Central memory CD4-positive, alpha-beta T cell (primary cell): Measurements from ENCODE around the gene AMN1.
"Not testable (repeated sequence)": the region's sequence is repeated elsewhere in the genome, so short reads cannot be mapped to it uniquely, and the experiment has no call there.

ENCODE experiments used
- DNase-seq: peaks from one replicate; pipeline ENCODE4 v3.0.0; 2022

Gene AMN1

DNA sequence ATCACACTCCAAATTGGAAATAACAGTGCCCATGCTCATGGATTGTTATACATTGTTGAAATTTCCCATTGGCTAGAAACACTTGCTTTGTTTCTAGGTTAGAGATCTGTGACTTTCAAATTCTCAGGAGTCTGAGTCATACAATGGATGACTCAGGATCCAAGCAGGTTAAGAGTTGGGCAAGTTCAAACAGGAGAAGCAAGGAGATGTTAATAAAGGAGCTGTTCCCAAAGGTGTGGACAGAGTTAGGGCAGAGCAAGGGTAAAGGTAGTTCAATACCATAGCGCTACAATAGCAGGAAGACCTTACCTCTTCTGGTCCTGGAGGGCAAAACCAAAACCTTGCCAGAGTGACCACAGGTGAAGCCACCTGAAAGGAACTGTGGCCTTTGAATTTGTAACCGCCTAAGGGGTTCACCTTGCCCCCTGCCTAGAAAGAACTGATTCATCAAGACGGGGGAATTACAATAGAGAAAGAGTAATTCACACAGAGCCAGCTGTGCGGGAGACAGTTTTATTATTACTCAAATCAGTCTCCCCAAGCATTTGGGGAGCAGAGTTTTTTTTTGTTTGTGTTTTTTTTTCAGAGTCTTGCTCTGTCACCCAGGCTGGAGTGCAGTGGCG lies 4.2 kb upstream of the AMN1 start:
- no peak for DNase-seq

DNA sequence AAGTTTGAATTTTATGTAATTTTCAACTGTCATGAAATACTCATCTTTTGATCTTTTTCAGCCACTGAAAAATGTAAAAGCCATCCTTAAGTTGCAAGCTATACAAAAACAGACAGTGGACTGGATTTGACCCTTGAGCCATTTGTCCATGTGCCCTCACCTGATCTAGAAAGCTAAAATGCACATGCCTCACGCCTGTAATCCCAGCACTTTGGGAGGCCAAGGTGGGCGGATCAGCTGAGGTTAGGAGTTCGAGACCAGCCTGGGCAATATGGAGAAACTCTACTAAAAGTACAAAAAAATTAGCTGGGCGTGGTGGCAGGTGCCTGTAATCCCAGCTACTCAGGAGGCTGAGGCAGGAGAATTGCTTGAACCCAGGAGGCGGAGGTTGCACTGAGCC lies 2.4 kb upstream of the AMN1 start:
- DNase-seq, result not testable (repeated sequence)

DNA sequence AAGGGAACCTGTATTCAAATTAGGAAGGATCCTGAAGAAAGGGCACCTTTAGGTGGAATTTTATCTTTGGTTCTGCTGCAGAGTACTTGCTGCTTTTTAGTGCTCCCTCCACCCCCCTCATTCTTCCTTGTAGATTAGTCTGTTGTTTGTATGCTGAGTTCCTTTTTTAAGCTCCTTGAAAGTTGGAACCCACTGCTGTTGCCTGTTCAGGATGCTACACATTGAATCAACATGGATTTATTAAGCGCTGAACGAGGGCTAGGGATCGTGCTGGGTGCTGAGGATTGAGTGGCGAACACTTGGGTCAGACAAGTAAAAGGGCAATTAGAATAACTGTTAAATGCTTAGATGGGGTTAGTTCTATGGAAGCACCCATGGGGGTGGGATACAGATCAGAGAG lies 884 bp upstream of the AMN1 start:
- DNase-seq, result no peak

DNA sequence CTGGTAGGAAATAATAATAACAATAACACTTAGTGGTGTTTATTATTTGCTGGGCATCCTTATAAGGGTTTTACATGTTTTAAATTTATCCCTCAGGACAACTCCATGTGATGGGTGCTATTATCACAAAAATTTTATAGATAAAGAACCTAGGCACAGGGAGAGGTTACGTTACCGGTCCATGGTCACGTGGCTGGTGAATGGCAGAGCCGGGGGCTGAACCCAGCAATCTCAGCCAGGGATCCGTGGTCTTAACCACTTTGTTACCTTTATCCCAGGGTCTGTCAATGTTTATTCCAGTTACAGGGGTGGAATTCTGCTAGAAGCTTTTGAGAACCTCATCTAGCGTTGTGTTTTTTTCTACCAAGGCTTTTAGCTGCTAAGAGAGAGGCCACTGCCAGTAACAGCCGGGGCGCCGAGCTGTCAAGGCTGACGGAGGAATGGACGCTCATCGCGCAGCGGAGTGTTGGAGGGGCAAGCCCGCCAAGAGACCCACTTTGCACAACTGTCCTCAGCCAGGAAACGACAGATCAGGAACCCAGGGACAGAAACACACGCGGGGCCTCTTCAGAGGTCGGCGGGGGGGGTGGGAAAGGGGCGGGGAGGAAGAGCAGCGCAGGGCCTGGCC lies 418 bp downstream of the AMN1 start:
- no peak for DNase-seq

DNA sequence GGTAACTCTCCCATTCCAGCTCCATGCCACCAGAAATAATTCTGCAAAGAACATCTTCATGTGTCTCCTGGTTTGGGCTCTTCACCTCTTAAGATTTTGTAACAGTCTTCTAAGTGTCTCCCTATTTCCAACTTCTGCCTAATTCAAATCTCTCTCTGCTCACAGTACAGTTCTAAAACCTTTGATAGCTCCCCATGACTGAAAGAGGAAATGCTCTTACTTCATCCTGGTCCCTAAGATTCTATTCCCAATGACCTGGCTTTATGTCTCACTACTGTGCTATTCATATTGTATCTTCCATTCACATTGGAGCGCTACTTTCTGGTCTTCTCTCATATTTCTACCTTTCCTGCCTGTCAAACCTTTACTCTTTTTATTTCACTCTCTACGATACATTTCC lies 1.6 kb downstream of the AMN1 start:
- no peak for DNase-seq

DNA sequence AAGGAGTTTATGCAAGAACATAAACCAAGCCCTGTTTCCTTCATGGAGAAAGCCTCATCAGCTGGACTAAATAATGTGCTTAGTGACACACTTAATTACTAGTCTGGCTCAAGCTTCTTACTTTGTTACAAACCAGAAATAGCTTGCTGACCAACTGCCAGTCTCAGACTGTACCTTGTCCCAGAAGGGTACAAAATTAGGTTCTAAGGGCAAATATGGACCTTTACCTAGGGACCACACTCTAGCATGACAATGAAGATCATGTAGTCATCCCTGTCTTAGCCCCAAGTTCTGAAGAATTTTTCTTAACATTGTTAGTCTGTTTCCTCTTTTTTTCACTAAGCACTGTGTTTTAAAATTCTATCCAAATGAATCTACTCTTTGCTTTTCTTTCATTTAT lies 2.2 kb downstream of the AMN1 start:
- DNase-seq, result no peak

DNA sequence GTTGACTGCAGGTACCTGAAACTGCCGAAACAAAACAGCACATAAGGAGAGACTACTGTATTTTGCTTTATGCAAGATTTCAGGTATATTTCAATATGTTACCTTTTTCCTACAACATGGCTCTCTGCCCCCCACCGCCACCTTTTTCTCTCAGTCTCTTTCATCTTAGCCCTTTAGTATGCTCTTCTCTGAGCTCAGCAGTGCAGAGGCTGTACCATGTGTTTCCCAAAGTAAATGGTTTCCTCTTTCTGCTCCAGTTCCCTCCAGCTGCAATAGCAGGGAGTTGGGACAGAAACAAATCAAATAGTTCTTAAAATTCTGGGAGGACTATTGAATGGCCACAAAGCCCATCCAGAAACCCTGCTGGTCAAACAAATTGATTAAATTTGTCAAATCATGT lies 4.3 kb downstream of the AMN1 start:
- no peak for DNase-seq

DNA sequence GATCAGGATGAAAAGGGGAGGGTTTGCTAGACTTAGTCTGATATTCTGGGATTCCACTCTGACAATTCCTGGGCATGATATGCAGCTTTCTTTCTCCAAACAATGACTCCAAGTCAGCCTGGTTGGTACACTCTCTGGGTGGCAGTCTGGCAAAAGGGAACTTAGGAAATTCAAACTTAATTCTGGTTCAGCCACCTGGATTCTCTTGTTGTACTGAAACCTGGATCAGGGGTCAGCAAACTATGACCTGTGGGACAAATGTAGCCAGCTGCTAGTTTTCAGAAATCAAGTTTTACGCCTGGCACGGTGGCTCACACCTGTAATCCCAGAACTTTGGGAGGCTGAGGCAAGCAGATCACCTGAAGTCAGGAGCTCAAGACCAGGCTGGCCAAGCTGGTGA lies 6.2 kb downstream of the AMN1 start:
- DNase-seq, result no peak

DNA sequence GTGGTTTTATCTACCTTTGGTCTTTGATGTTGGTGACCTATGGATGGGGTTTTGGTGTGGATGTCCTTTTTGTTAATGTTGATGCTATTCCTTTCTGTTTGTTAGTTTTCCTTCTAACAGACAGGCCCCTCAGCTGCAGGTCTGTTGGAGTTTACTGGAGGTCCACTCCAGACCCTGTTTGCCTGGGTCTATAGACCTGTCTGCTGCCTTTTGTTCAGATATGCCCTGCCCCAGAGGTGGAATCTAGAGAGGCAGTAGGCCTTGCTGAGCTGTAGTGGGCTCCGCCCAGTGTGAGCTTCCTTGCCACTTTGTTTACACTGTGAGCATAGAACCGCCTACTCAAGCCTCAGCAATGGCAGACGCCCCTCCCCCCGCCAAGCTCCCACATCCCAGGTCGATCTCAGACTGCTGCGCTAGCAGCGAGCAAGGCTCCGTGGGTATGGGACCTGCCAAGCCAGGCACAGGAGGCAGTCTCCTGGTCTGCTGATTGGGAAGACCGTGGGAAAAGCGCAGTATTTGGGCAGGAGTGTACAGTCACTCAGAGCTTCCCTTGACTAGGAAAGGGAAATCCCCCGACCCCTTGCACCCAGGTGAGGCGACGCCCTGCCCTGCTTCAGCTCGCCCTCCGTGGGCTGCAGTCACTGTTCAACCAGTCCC lies 10.2 kb downstream of the AMN1 start:
- not testable (repeated sequence) for DNase-seq

DNA sequence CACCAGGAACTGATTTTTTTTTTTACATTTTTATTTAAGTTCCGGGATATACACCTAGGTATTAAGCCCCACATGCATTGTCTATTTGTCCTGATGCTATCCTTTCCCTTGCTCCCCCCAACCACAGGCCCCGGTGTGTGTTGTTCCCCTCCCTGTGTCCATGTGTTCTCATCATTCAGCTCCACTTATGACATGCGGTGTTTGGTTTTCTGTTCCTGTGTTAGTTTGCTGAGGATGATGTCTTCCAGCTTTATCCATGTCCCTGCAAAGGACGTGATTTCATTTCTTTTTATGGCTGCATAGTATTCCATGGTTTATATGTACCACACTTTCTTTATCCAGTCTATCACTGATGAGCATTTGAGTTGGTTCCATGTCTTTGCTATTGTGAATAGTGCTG lies 11.8 kb downstream of the AMN1 start:
- DNase-seq, result not testable (repeated sequence)

DNA sequence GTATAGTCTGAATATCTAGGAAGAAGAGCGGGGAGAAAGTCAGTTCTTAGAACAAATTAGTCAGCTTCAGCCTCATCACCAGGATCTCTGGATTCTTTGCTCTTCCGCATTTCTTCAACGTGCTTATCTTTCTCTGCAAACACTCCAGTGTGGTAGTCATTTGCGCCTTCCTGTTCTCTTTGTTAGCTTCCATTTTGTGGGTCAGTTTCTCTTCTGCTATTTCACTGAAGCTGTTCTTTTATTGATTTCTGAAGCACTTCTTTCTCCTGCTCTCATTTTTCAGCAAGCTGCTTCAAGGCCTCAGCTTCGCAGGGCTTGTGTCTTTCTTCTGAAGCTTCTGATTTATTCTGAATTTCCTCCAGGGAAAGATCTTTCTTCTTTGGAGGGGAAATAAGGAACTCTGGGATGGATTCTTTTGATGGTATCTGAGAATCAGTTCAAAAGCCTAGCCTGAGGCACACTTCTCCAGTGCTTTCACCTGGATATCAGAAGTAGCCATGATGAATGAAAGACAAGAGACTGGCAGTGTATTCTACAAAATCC lies 13.5 kb downstream of the AMN1 start:
- DNase-seq, result no peak

DNA sequence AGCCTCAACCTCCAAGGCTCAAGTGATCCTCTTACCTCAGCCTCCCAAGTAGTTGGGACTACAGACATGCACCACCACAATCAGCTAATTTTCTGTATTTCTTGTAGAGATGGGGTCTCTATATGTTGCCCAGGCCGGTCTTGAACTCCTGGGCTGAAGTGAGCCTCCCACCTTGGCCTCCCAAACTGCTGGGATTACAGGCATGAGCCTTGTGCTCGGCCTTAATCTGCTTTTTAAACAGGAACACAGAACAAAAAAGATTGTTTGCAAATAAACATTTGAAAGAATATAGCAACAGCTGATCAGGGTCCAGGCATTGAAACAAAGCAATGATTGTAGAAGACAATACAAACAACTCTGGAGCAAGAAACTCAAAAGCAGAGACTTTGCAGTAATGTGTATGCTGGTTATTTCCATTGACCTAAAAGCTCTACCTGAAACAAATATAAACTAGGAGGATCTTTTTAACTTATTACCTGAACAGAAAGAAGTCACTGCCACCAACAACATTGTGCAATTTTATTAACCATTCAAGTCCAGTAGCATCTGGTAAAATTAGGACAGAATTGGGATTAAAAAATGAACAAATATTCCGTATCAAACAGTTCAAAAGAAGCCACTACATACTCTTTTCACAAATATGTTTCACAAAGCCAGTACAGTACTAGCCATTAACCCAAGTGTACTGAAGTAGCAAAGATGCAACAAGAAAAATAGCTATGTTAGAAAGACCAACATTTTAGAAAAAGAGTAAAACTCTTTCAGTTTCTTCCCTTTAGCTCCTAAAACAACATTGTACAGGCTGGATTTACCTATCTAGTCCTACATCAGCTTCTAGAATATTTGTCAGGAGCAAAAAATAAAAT lies 14.2 kb downstream of the AMN1 start:
- DNase-seq, result no peak

DNA sequence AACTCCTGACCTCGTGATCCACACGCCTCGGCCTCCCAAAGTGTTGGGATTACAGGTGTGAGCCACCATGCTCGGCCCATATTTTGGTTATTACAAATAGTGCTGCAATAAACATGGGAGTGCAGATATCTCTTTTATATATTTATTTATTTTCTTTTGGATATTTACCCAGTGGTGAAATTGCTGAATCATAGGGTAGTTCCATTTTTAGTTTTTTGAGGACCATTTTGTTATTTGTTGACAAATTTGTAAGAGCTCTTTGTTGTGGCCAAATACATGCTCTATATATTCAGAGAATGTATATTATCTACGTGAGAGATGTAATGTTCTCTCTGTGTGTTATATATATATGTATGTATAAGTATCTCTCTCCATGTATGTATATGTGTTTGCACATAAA lies 15.9 kb downstream of the AMN1 start:
- DNase-seq, result no peak

DNA sequence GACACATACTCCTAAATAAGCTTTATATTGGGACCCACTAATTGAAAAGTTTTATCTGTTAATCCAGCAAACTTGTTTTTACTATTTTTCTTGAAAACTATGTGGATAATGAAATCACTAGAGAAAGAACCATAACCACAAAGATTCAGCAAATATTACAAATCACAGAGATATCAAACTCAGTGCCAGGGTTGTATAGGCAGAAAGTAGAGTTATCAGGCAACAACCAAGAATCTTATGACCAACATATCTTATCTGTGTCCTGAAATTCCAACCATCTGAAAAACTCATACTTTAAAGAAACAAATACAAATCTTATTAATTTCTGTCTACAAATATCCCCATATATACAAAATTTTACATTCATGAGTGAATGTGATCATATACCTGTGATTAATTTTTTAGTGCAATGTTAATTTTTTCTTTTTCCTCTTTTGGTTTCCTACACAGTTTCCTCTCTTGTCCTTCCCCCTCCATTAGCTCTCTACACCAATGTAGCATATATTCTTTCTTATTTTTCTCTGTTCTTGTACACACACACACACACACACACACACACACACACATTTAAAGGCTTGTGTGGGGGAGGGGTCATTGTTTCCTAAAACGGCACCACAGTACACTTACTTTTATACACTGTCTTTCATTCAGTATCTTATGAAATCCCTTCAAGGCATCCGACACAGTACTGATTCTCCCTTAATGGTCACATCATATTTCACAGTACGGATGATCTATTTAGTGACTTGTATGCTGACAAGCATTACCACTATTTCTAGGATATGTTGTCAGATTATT lies 18.6 kb downstream of the AMN1 start:
- no peak for DNase-seq

DNA sequence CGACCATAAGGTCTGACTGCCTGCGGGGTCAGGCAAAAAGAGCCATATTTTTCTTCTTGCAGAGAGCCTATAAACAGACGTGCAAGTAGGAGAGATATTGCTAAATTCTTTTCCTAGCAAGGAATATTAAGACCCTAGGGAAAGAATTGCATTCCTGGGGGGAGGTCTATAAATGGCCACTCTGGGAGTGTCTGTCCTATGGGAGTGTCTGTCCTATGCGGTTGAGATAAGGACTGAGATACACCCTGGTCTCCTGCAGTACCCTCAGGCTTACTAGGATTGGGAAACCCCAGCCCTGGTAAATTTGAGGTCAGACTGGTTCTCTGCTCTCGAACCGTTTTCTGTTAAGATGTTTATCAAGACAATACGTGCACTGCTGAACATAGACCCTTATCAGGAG lies 20.7 kb downstream of the AMN1 start:
- DNase-seq, result not testable (repeated sequence)

DNA sequence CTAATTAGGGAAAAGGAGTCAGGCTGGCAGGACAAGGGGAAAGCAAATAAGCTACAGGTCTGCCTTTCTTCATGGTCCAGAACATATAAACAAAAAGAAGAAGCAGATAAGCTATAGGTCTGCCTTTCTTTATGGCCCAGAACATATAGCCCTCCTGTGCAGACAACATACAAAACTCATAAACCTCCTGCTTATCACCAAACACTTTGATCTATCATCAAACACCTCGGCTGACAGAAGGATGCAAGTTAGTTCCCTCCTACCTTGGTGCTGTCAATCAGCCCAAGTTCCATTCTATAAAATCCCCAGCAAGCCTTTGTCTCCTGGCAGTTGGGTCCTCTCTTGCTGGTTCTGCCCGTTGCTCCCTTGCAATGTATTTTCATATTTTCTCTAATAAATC lies 23.2 kb downstream of the AMN1 start:
- DNase-seq, result no peak

DNA sequence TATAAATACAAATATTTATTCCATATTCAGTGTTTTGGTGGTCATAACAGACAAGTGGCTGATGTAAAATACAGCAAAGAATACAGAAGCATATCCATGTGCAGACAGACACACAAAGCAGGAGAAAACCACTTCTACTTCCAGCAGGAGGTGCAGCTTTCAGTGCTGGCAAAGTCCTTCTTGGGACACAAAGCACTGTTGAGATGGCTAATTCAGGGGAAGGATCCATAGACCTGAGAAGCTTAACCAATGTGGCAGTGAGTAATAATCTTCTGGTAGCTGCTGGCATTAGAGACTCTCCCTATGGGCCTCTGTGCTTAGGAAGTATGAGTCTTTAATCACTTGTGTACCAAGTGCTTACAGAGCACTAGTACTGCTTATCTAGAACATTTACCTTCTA lies 26.8 kb downstream of the AMN1 start:
- no peak for DNase-seq

DNA sequence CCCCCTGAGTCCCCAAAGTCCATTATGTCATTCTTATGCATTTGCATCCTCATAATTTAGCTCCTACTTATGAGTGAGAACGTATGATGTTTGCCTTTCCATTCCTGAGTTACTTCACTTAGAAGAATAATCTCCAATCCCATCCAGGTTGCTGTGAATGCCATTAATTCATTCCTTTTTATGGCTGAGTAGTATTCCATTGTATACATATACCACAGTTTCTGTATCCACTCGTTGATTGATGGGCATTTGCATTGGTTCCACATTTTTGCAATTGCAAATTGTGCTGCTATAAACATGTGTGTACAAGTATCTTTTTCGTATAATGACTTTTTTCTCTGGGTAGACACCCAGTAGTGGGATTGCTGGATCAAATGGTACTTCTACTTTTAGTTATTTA lies 38.9 kb downstream of the AMN1 start:
- DNase-seq, result not testable (repeated sequence)

DNA sequence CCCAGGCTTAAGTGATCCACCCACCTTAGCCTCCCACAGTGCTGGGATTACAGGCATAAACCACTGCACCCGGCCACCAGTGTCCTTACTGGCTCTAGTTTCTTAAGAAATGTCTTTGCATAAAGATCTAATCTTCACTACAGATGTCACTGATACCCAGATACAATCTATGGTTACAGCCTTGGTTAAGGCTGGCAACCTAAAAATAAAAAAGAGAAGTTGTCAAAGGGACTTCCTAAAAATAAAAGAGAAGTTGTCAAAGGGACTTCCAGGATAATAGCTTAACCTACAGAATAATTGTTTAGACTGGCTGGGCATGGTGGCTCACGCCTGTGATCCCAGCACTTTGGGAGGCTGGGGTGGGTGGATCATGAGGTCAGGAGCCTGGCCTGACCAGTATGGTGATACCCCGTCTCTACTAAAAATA lies 41.7 kb downstream of the AMN1 start:
- DNase-seq, result no peak

DNA sequence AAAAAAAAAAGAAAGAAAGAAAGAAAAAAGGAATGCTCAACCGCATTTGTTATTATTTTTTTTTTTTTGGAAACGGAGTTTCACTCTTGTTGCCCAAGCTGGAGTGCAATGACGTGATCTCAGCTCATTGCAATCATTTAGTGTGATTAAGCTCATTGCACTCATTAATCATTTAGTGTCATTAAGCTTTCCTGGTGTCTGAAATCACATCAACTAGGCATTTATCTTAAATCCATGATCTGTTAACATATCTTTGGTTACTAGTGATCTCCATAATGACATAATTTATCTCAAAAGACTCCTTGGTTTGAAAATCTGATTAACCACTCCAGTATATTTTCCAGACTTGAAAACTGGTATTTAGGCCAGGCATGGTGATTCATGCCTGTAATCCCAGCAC lies 43.0 kb downstream of the AMN1 start:
- DNase-seq, result no peak

DNA sequence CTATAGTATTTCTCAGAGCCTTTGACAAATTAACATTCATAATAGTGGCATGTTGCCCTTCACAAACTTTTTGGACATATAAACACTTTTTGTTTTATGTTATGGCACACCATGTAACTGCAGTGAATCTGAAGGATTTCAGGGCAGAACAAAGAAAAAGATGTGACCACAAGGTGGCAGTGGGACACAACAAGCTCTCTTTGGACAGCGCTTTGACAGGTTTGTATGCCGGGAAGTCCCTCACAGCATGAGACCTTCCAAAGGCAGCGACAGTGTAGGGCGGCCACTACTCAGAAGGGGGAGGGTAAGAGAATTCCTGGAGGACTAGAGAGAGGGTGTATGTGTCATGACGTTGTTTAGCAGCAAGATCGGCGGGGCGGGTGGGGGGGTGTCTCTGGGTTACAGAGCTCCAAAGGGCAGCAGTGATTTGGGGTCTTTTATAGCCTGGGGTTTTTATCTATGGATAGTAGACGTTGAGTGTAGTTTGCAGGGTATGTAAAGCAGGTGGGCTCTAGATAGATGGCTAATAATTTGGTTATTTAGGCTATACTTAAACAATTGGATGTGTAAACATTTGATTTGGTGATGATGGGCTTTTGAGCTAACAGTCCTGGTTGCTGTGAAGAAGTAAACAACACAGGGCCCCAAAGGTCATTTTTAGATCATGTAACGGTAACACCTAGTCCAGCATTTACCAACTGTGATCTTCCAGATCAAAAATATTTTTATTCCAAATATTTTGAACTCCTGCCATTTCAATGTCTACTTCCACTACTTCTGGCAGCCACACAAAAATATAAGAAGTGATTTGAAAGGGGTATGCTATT lies 46.5 kb downstream of the AMN1 start:
- DNase-seq, result peak; percentile 64
